K562 (cell line): ENCODE results near the gene UQCRC1. TPM values are rescaled to one million over a fixed set of nuclear protein-coding genes. Genes with fewer than 3 reads are reported as not detected.

Source experiments
- COPS2 ChIP-seq: fragments of 450-650 bp; conservative IDR thresholded peaks from 2 replicates; pipeline ENCODE4 v1.6.1; 2016; ENCODE audit warnings: mild to moderate bottlenecking, moderate library complexity
- YBX1 ChIP-seq: fragments of 450-650 bp; IDR thresholded peaks from 2 replicates; pipeline ENCODE4 v1.7.1; 2016; ENCODE audit warnings: mild to moderate bottlenecking
- ZNF764 ChIP-seq: fragments of 250-450 bp; sonication (Bioruptor Pico); IDR thresholded peaks from 2 replicates; pipeline ENCODE4 v1.4.0; 2020; ENCODE audit warnings: low read depth, mild to moderate bottlenecking, moderate library complexity
- polyA plus RNA-seq, 8 experiments: library from polyadenylated mRNA; depleted of rRNA in 4 of 8; stranded (reverse) in 5 of 8; unstranded in 3 of 8; fragments of >200 nt; fragmentation: Nextera tagmentation in 2 of 8; fragmentation: Illumina TruSeq in 1 of 8; extraction: Ambion mirVana in 2 of 8; extraction: Trizol in 1 of 8; gene quantifications; 2 replicates each; pipeline versions ENCODE4 v1.2.1 to v1.2.3, GENCODE V29; 2011 to 2014; ENCODE audit warnings: inconsistent platforms in 1 of 8, missing spikeins in 1 of 8
- total RNA-seq, 7 experiments: library from RNA; depleted of rRNA in 6 of 7; stranded (reverse); fragments of >200 nt in 6 of 7; fragmentation: Illumina TruSeq in 2 of 7; extraction: Trizol in 2 of 7; gene quantifications; 2 replicates each; pipeline versions ENCODE4 v1.2.1 to v1.2.3, GENCODE V29; 2011 to 2021; ENCODE audit warnings: low replicate concordance in 1 of 7
- TF ChIP-seq, protein P1 (sequence below): fragments of 200-800 bp; sonication (Bioruptor generic); IDR thresholded peaks from 2 replicates; pipeline ENCODE4 v1.6.1; 2016; ENCODE audit warnings: missing genetic modification characterization, missing compliant biosample characterization
- TF ChIP-seq, protein P2 (sequence below): fragments of 250-450 bp; sonication (Bioruptor Pico); IDR thresholded peaks from 2 replicates; pipeline ENCODE4 v1.6.1; 2021; ENCODE audit warnings: mild to moderate bottlenecking
- TF ChIP-seq, protein P3 (sequence below): fragments of 250-450 bp; sonication (Bioruptor Pico); IDR thresholded peaks from 2 replicates; pipeline ENCODE4 v1.5.0; 2020; ENCODE audit warnings: mild to moderate bottlenecking, borderline replicate concordance
- TF ChIP-seq, protein P4 (sequence below): fragments of 450-650 bp; formaldehyde crosslinking; IDR thresholded peaks from 2 replicates; pipeline ENCODE4 v1.4.0; 2020; ENCODE audit warnings: mild to moderate bottlenecking, mixed read lengths

Gene UQCRC1
- total and polyA plus RNA-seq, 9 of the 15 experiments (the other 6 are each of a cell fraction or from before 2014, with no cell fraction given) = 125 to 424 (median 268) TPM

DNA sequence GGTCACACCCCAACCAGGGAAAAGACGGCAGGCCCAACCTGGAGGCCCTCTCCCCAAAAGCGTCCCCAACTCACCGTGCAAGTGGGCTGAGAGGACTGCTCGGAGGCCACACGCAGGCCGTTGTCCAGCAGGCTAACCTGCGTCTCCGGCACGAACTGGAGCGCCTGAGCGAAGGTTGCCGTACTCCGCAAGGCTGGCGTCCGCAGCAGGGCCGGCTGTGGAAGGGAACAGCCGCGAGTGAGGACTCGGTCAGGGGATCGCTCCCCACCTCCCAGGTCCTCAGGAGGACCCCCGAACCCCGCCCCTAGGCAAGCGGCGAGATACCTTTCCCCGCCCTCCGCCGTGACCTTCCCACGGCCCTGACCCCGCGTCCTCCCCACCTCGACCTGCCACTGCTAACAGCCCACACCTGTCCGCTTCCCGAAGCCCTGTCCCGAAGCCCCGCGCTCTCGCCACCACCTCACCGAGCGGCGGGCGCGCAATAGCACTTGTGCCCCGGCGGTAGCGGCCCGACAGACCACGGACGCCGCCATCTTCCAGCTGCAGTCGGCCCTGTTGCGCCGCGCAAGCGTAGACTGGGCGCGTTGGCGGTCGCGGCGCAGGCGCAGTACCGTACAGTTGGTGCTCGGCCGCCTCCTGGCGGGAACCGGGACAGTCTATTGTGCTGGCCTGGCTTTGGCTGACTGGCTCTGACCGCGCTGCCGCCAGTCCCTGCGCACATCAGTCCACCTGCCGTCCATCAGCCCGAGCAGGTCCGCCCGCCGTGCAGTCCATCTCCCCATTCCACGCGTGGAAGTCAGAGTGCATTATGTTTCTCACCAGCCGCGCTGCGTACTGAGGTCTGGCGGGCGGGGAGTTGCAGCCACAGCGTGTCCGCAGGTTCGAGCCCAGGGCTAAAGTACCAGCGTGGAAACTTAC is at the start of gene UQCRC1 (continued):
- TF ChIP-seq, protein P1, sequence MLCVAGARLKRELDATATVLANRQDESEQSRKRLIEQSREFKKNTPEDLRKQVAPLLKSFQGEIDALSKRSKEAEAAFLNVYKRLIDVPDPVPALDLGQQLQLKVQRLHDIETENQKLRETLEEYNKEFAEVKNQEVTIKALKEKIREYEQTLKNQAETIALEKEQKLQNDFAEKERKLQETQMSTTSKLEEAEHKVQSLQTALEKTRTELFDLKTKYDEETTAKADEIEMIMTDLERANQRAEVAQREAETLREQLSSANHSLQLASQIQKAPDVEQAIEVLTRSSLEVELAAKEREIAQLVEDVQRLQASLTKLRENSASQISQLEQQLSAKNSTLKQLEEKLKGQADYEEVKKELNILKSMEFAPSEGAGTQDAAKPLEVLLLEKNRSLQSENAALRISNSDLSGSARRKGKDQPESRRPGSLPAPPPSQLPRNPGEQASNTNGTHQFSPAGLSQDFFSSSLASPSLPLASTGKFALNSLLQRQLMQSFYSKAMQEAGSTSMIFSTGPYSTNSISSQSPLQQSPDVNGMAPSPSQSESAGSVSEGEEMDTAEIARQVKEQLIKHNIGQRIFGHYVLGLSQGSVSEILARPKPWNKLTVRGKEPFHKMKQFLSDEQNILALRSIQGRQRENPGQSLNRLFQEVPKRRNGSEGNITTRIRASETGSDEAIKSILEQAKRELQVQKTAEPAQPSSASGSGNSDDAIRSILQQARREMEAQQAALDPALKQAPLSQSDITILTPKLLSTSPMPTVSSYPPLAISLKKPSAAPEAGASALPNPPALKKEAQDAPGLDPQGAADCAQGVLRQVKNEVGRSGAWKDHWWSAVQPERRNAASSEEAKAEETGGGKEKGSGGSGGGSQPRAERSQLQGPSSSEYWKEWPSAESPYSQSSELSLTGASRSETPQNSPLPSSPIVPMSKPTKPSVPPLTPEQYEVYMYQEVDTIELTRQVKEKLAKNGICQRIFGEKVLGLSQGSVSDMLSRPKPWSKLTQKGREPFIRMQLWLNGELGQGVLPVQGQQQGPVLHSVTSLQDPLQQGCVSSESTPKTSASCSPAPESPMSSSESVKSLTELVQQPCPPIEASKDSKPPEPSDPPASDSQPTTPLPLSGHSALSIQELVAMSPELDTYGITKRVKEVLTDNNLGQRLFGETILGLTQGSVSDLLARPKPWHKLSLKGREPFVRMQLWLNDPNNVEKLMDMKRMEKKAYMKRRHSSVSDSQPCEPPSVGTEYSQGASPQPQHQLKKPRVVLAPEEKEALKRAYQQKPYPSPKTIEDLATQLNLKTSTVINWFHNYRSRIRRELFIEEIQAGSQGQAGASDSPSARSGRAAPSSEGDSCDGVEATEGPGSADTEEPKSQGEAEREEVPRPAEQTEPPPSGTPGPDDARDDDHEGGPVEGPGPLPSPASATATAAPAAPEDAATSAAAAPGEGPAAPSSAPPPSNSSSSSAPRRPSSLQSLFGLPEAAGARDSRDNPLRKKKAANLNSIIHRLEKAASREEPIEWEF (CRISPR knock-in tag) = no peak
- TF ChIP-seq YBX1 (no peak), COPS2 (no peak), ZNF764 (CRISPR knock-in tag) (0 out of 2 replicates have a peak, but pooled peaks have one; percentile 41)
- TF ChIP-seq, protein P2, sequence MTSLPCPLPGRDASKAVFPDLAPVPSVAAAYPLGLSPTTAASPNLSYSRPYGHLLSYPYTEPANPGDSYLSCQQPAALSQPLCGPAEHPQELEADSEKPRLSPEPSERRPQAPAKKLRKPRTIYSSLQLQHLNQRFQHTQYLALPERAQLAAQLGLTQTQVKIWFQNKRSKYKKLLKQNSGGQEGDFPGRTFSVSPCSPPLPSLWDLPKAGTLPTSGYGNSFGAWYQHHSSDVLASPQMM (CRISPR knock-in tag) = no peak
- TF ChIP-seq, protein P3, sequence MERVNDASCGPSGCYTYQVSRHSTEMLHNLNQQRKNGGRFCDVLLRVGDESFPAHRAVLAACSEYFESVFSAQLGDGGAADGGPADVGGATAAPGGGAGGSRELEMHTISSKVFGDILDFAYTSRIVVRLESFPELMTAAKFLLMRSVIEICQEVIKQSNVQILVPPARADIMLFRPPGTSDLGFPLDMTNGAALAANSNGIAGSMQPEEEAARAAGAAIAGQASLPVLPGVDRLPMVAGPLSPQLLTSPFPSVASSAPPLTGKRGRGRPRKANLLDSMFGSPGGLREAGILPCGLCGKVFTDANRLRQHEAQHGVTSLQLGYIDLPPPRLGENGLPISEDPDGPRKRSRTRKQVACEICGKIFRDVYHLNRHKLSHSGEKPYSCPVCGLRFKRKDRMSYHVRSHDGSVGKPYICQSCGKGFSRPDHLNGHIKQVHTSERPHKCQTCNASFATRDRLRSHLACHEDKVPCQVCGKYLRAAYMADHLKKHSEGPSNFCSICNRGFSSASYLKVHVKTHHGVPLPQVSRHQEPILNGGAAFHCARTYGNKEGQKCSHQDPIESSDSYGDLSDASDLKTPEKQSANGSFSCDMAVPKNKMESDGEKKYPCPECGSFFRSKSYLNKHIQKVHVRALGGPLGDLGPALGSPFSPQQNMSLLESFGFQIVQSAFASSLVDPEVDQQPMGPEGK = no peak
- TF ChIP-seq, protein P4, sequence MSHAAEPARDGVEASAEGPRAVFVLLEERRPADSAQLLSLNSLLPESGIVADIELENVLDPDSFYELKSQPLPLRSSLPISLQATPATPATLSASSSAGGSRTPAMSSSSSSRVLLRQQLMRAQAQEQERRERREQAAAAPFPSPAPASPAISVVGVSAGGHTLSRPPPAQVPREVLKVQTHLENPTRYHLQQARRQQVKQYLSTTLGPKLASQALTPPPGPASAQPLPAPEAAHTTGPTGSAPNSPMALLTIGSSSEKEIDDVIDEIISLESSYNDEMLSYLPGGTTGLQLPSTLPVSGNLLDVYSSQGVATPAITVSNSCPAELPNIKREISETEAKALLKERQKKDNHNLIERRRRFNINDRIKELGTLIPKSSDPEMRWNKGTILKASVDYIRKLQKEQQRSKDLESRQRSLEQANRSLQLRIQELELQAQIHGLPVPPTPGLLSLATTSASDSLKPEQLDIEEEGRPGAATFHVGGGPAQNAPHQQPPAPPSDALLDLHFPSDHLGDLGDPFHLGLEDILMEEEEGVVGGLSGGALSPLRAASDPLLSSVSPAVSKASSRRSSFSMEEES (CRISPR knock-in tag) = no peak
